GM19397 (cell line): ENCODE results near the gene TYK2.
"Not testable (repeated sequence)": the region's sequence is repeated elsewhere in the genome, so short reads cannot be mapped to it uniquely, and the experiment has no call there.

Experiments
- ATAC-seq: cut with Tn5 transposase; IDR thresholded peaks from one replicate; pipeline ENCODE4 v1.9.1; 2021; ENCODE audit warnings: mild to moderate bottlenecking, moderate library complexity; ENCODE audit not compliant: unreplicated experiment

Gene TYK2

GRCh38 chr19:10378124-10378523, 2.2 kb downstream of the TYK2 start:
- ATAC-seq, result no peak

GRCh38 chr19:10377140-10377640, 3.2 kb downstream of the TYK2 start:
- ATAC-seq, result not testable (repeated sequence)

- ATAC-seq, result no peak
Observed at GRCh38 chr19:10374931-10375330, 5.4 kb downstream of the TYK2 start.

- no peak for ATAC-seq
Observed at GRCh38 chr19:10372690-10373089, 7.7 kb downstream of the TYK2 start.

GRCh38 chr19:10368101-10368803, 12.1 kb downstream of the TYK2 start:
- no peak for ATAC-seq

- ATAC-seq, result not testable (repeated sequence)
Observed at GRCh38 chr19:10366950-10367512, 13.3 kb downstream of the TYK2 start.

- ATAC-seq, result no peak
Observed at GRCh38 chr19:10365518-10365917, 14.9 kb downstream of the TYK2 start.

GRCh38 chr19:10364644-10365043, 15.7 kb downstream of the TYK2 start:
- ATAC-seq, result no peak

GRCh38 chr19:10363789-10364281, 16.5 kb downstream of the TYK2 start:
- no peak for ATAC-seq

- no peak for ATAC-seq
Observed at GRCh38 chr19:10362259-10362658, 18.1 kb downstream of the TYK2 start.

- no peak for ATAC-seq
Observed at GRCh38 chr19:10361569-10362011, 18.8 kb downstream of the TYK2 start.

- no peak for ATAC-seq
Observed at GRCh38 chr19:10356431-10356830, 23.9 kb downstream of the TYK2 start.

GRCh38 chr19:10353793-10354391, 26.5 kb downstream of the TYK2 start:
- ATAC-seq, result no peak

GRCh38 chr19:10352764-10353671, 27.4 kb downstream of the TYK2 start:
- no peak for ATAC-seq

- no peak for ATAC-seq
Observed at GRCh38 chr19:10346509-10346908, 33.9 kb downstream of the TYK2 start.

GRCh38 chr19:10344780-10345179, 35.6 kb downstream of the TYK2 start:
- no peak for ATAC-seq

- ATAC-seq, result no peak
Observed at GRCh38 chr19:10343495-10343894, 36.9 kb downstream of the TYK2 start.

GRCh38 chr19:10339977-10340376, 40.4 kb downstream of the TYK2 start:
- ATAC-seq, result no peak

GRCh38 chr19:10339380-10339960, 40.9 kb downstream of the TYK2 start, which contains the start of gene ICAM3:
ICAM3 (minus strand) TSS chr19:10339624; CDS start chr19:10339614, 10 bp downstream.
- no peak for ATAC-seq

GRCh38 chr19:10338940-10339339, 41.4 kb downstream of the TYK2 start:
- ATAC-seq, result no peak
